ENCODE data around the gene TRAF7. TPM values are rescaled to one million over a fixed set of nuclear protein-coding genes. Genes with fewer than 3 reads are reported as not detected.

Gene TRAF7
- total RNA-seq, 6 experiments from 2014 or later, result 40.9 to 56.2 (median 46.2) TPM

DNA sequence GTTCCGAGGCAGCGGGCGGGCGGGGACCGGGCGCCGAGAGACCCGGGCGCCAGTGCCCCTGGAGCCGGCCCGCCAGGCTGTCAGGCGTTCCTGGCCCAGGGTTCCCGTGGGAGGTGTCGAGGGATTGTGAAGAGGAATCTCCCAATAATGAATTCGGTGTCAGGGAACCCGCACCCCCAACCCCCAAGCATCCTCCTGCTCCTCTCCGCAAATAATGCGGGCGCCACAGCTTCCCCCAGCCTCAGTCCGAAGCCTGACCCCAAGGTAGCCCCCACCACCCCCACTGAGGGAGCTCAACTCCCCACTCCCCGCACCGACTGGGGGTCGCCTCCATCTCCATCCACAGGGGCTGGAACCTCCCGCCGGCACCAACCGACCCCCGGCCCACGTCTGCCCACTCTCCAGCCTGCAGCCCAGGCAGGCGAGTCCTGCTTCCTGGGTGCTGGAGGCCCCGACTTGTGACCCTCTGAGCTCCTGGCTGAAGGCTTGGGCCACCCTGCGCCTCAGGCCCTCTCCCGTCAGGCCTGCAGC lies 41.5 kb downstream of the TRAF7 start:
- ATAC-seq (no peak), DNase-seq (no peak)
- Histone ChIP-seq H3K27me3 (peaks cover 0 to 11% of the 10 kb centered on the region in 2 donors), H3K4me3 (no peak overlapping the region), H3K9me3 (no peaks in the 10 kb centered on the region), H3K27ac (no peak overlapping the region), H3K36me3 (no peaks in the 10 kb centered on the region), H3K4me1 (peaks cover 0 to 10% (median 0%) of the 10 kb centered on the region in 4 donors)
- WGBS (ENCODE audit: insufficient coverage, low coverage, low lambda C conversion rate, missing lambda C conversion rate), result 55% methylated on average over 12 of the region's 32 CpGs
- TF ChIP-seq, protein P1, sequence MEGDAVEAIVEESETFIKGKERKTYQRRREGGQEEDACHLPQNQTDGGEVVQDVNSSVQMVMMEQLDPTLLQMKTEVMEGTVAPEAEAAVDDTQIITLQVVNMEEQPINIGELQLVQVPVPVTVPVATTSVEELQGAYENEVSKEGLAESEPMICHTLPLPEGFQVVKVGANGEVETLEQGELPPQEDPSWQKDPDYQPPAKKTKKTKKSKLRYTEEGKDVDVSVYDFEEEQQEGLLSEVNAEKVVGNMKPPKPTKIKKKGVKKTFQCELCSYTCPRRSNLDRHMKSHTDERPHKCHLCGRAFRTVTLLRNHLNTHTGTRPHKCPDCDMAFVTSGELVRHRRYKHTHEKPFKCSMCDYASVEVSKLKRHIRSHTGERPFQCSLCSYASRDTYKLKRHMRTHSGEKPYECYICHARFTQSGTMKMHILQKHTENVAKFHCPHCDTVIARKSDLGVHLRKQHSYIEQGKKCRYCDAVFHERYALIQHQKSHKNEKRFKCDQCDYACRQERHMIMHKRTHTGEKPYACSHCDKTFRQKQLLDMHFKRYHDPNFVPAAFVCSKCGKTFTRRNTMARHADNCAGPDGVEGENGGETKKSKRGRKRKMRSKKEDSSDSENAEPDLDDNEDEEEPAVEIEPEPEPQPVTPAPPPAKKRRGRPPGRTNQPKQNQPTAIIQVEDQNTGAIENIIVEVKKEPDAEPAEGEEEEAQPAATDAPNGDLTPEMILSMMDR (IDR thresholded peaks at IDR 0.05), result no peak
- TF ChIP-seq POLR2A (IDR thresholded peaks at IDR 0.05), result no peak
- intact Hi-C loops (cut with DNase I), result loop anchor here (10.0 kb wide), 1 partner anchor 308 kb away; no protein-coding TSS in a partner anchor

DNA sequence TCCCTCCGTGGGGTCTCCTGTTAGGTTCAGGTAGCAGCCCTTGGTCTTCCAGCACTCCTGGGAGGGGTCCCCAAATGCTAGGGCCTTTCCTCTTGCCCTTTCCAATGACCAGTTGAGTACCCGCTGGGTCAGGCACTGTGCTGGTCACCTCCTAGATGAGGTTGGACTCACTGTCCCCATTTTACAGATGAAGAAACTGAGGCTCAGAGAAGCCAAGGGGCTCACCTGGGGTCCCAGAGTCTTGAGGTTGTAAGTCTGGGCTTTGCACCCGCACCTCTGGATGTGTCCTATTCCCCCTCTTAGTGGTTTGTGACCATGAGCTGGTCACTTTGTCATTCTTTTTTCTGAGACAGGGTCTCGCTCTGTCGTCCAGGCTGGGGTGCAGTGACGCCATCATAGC lies 42.2 kb downstream of the TRAF7 start:
- 50% methylated on average over 2 of the region's 6 CpGs for WGBS (ENCODE audit: insufficient coverage, low coverage, low lambda C conversion rate, missing lambda C conversion rate)
- ATAC-seq (no peak), DNase-seq (no peak)
- no peak for TF ChIP-seq POLR2A (IDR thresholded peaks at IDR 0.05)
- TF ChIP-seq, protein P1 (IDR thresholded peaks at IDR 0.05), result no peak
- Histone ChIP-seq H3K9me3 (no peaks in the 10 kb centered on the region), H3K27me3 (peaks cover 0 to 11% of the 10 kb centered on the region in 2 donors), H3K36me3 (no peaks in the 10 kb centered on the region), H3K27ac (no peak overlapping the region), H3K4me3 (no peak overlapping the region), H3K4me1 (peaks cover 0 to 10% (median 0%) of the 10 kb centered on the region in 4 donors)
- intact Hi-C loops (cut with DNase I), result loop anchor here (10.0 kb wide), 1 partner anchor 307 kb away; no protein-coding TSS in a partner anchor

DNA sequence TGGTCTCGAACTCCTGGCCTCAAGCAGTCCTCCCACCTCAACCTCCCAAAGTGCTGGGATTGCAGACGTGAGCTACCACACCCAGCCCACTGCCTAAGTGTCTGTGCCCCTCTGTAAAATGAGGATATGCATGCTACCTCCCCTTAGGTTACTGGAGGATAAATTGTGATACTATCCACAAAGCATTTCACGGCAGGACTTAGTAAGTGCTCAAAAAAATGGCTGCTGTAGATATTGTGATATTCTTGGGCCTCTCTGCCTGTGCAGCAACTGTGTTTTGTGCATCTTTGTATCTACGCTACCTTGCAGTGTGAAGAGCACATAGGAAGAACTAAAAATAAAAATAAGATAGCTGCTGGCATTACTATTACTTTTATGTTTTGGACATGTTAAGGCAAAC lies 42.7 kb downstream of the TRAF7 start:
- Histone ChIP-seq H3K27ac (no peak overlapping the region), H3K4me1 (peaks cover 0 to 10% (median 0%) of the 10 kb centered on the region in 4 donors), H3K4me3 (no peak overlapping the region), H3K9me3 (no peaks in the 10 kb centered on the region), H3K36me3 (no peaks in the 10 kb centered on the region), H3K27me3 (peaks cover 0 to 11% of the 10 kb centered on the region in 2 donors)
- ATAC-seq, result no peak
- DNase-seq, result no peak
- intact Hi-C loops (cut with DNase I), result loop anchor here (10.0 kb wide), 1 partner anchor 307 kb away; no protein-coding TSS in a partner anchor
- 52% methylated on average over 4 of the region's 4 CpGs for WGBS (ENCODE audit: insufficient coverage, low coverage, low lambda C conversion rate, missing lambda C conversion rate)
- TF ChIP-seq POLR2A (IDR thresholded peaks at IDR 0.05), result no peak
- TF ChIP-seq, protein P1 (IDR thresholded peaks at IDR 0.05), result no peak

DNA sequence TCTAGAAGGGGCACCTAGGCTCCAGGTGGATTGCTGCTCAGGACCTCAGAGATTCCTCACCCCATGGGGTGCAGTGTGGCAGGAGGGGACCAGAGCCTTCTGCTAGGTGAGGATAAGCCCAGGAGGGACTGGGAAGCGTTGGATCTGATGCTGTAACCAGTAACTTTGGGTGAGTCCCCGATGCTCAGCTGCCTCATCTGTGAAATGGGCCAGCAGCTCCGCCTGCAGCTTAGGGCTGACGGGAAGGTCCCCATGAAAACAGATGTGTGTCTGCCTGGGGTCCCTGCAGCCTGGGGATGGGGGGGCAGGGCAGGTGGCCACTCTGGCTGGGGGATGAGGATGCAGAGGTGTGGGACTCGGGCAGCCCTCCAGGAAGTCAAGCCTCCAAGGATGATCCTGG lies 43.5 kb downstream of the TRAF7 start:
- Histone ChIP-seq H3K27me3 (peaks cover 0 to 11% of the 10 kb centered on the region in 2 donors), H3K9me3 (no peaks in the 10 kb centered on the region), H3K27ac (no peak overlapping the region), H3K4me3 (no peak overlapping the region), H3K4me1 (peaks cover 0 to 10% (median 0%) of the 10 kb centered on the region in 4 donors), H3K36me3 (no peaks in the 10 kb centered on the region)
- ATAC-seq, result no peak
- no peak for DNase-seq
- 53% methylated on average over 2 of the region's 5 CpGs for whole genome bisulfite sequencing (ENCODE audit: insufficient coverage, low coverage, low lambda C conversion rate, missing lambda C conversion rate)
- intact Hi-C loops (cut with DNase I), result loop anchor here (10.0 kb wide), 1 partner anchor 306 kb away; no protein-coding TSS in a partner anchor
- TF ChIP-seq POLR2A (IDR thresholded peaks at IDR 0.05), result no peak
- TF ChIP-seq, protein P1 (IDR thresholded peaks at IDR 0.05), result no peak
